ENCODE data around the gene HYI. TPM values are rescaled to one million over a fixed set of nuclear protein-coding genes. Genes with fewer than 3 reads are reported as not detected.

HYI gene
- total RNA-seq, 3 donors from 2014 or later (not counting 1 experiment from before 2014, with no cell fraction given): 7.0 to 14.2 (median 8.6) TPM

GRCh38 chr1:43405219-43405875 lies 48.4 kb downstream of the HYI start:
- Histone ChIP-seq H3K4me3 (ENCODE audit: low read length) (no peak overlapping the region), H3K36me3 (ENCODE audit: control insufficient read depth, insufficient read depth, low read length) (peaks cover 52% of the 10 kb centered on the region), H3K27ac (ENCODE audit: low read length) (no peak overlapping the region), H3K9me3 (ENCODE audit: control insufficient read depth, insufficient read depth, low read length) (no peaks in the 10 kb centered on the region), H3K27me3 (ENCODE audit: control insufficient read depth, insufficient read depth, low read length) (no peaks in the 10 kb centered on the region), H3K4me1 (ENCODE audit: control insufficient read depth, insufficient read depth, low read length) (no peaks in the 10 kb centered on the region)
- no peak for TF ChIP-seq CTCF (IDR thresholded peaks at IDR 0.05)
- Mint-ChIP-seq H3K9me3 (no peaks in the 10 kb centered on the region), H3K4me3 (no peak overlapping the region), H3K27me3 (ENCODE audit: low read depth in 2 of 2) (no peaks in the 10 kb centered on the region), H3K4me1 (peaks cover 11 to 12% of the 10 kb centered on the region in 2 donors), H3K27ac (no peak overlapping the region), H3K36me3 (no peaks in the 10 kb centered on the region)
- intact Hi-C loops (cut with micrococcal nuclease): no loop called here
- DNase-seq (no peak), ATAC-seq (no peak)
- 98% methylated on average over 6 of the region's 6 CpGs for WGBS (ENCODE audit: insufficient coverage)

- intact Hi-C loops (cut with micrococcal nuclease): no loop called here
- ATAC-seq: no peak
- no peaks in the 10 kb centered on the region for H3K36me3 Mint-ChIP-seq
These were observed 49.4 kb downstream of the HYI start for GRCh38 chr1:43404353-43404752.

GRCh38 chr1:43402089-43402865 lies 51.5 kb downstream of the HYI start:
- Mint-ChIP-seq H3K4me3 (no peak overlapping the region), H3K27ac (peak overlapping the region in 1 of 2 donors; percentile 8), H3K4me1 (peaks cover 11 to 16% of the 10 kb centered on the region in 2 donors), H3K27me3 (ENCODE audit: low read depth in 2 of 2) (no peaks in the 10 kb centered on the region), H3K9me3 (no peaks in the 10 kb centered on the region), H3K36me3 (no peaks in the 10 kb centered on the region)
- H3K9me3 ChIP-seq (ENCODE audit: control insufficient read depth, insufficient read depth, low read length): no peaks in the 10 kb centered on the region
- no peak for ATAC-seq
- H3K4me1 ChIP-seq (ENCODE audit: control insufficient read depth, insufficient read depth, low read length): no peaks in the 10 kb centered on the region
- H3K27me3 ChIP-seq (ENCODE audit: control insufficient read depth, insufficient read depth, low read length): no peaks in the 10 kb centered on the region
- 96% methylated on average over 5 of the region's 6 CpGs for WGBS (ENCODE audit: insufficient coverage)
- no peak overlapping the region for H3K4me3 ChIP-seq (ENCODE audit: low read length)
- TF ChIP-seq CTCF (IDR thresholded peaks at IDR 0.05): no peak
- no peak overlapping the region for H3K27ac ChIP-seq (ENCODE audit: low read length)
- intact Hi-C loops (cut with micrococcal nuclease): no loop called here
- peaks cover 40% of the 10 kb centered on the region for H3K36me3 ChIP-seq (ENCODE audit: control insufficient read depth, insufficient read depth, low read length)
- no peak for DNase-seq

More at GRCh38 chr1:43404353-43404752, 49.4 kb downstream of the HYI start:
- WGBS (ENCODE audit: insufficient coverage): 98% methylated on average over 6 of the region's 6 CpGs
- no peaks in the 10 kb centered on the region for H3K4me1 ChIP-seq (ENCODE audit: control insufficient read depth, insufficient read depth, low read length)
- H3K36me3 ChIP-seq (ENCODE audit: control insufficient read depth, insufficient read depth, low read length): peaks cover 52% of the 10 kb centered on the region
- no peak for TF ChIP-seq CTCF (IDR thresholded peaks at IDR 0.05)
- Mint-ChIP-seq H3K9me3 (no peaks in the 10 kb centered on the region), H3K4me1 (peaks cover 11 to 12% of the 10 kb centered on the region in 2 donors), H3K27me3 (ENCODE audit: low read depth in 2 of 2) (no peaks in the 10 kb centered on the region), H3K4me3 (no peak overlapping the region), H3K27ac (no peak overlapping the region)
- no peak overlapping the region for H3K4me3 ChIP-seq (ENCODE audit: low read length)
- no peaks in the 10 kb centered on the region for H3K27me3 ChIP-seq (ENCODE audit: control insufficient read depth, insufficient read depth, low read length)
- no peak overlapping the region for H3K27ac ChIP-seq (ENCODE audit: low read length)
- no peak for DNase-seq
- H3K9me3 ChIP-seq (ENCODE audit: control insufficient read depth, insufficient read depth, low read length): no peaks in the 10 kb centered on the region

Other genes with a start within 250 kb of the HYI start
- not detected for gene TMEM125, start 183.9 kb downstream of the HYI start, total RNA-seq
- not detected for gene C1orf210, start 168.3 kb downstream of the HYI start, total RNA-seq
- 10 to 100 TPM in 1 of 3 donors, 1 to 10 TPM in 2; 4.5 to 10.7 (median 6.7) TPM for gene TIE1, start 152.9 kb downstream of the HYI start, total RNA-seq
- gene MPL, start 116.1 kb downstream of the HYI start, total RNA-seq: 1 to 10 TPM in 1 of 3 donors, under 1 TPM in 2; 0.43 to 1.7 (median 0.48) TPM
- gene CDC20, start 95.0 kb downstream of the HYI start, total RNA-seq: 1 to 10 TPM in 1 of 3 donors, under 1 TPM in 2; 0.50 to 2.4 (median 0.96) TPM
- gene ELOVL1, start 85.9 kb downstream of the HYI start, total RNA-seq: 10 to 100 TPM; 53.2 to 73.0 (median 67.5) TPM
- 10 to 100 TPM; 17.8 to 26.8 (median 22.0) TPM for gene MED8, start 64.1 kb downstream of the HYI start, total RNA-seq
- gene SZT2, start 64.0 kb downstream of the HYI start, total RNA-seq: 100 to 1,000 TPM; 103 to 128 (median 123) TPM
- 1 to 10 TPM in 1 of 3 donors, under 1 TPM in 1, not detected in 1; 0.12 to 1.9 TPM for gene PTPRF, start 77.0 kb upstream of the HYI start, total RNA-seq
- gene KDM4A, start 196.2 kb upstream of the HYI start, total RNA-seq: 10 to 100 TPM; 41.5 to 70.9 (median 58.1) TPM

All from natural killer cell (primary cell).